MG63 (cell line): ENCODE measurements around the gene DARS1. TPM values are rescaled to one million over a fixed set of nuclear protein-coding genes. Genes with fewer than 3 reads are reported as not detected.
A peak's percentile ranks its signal among the peaks of the same experiment; 100 is the strongest.
"Not testable (repeated sequence)": the region's sequence is repeated elsewhere in the genome, so short reads cannot be mapped to it uniquely, and the experiment has no call there.

Experiments
- DNase-seq: peaks from one replicate; pipeline ENCODE4 v3.0.0-alpha.2; 2020
- H3K27me3 ChIP-seq: fragments of 250-450 bp; sonication (Bioruptor Pico); 2 replicates; pipeline ENCODE4 v1.5.1; 2020; ENCODE audit warnings: mild to moderate bottlenecking, moderate library complexity
- H3K36me3 ChIP-seq: fragments of 250-450 bp; sonication (Bioruptor Pico); 2 replicates; pipeline ENCODE4 v1.5.1; 2020; ENCODE audit warnings: mild to moderate bottlenecking, moderate library complexity
- H3K4me3 ChIP-seq: fragments of 250-450 bp; sonication (Bioruptor Pico); 2 replicates; pipeline ENCODE4 v1.5.1; 2020; ENCODE audit warnings: mild to moderate bottlenecking, moderate library complexity
- H3K9me3 ChIP-seq: fragments of 250-450 bp; sonication (Bioruptor Pico); 2 replicates; pipeline ENCODE4 v1.5.1; 2020; ENCODE audit warnings: mild to moderate bottlenecking, moderate library complexity
- total RNA-seq: library from RNA; depleted of rRNA; stranded (reverse); fragments of >200 nt; shearing (Covaris generic); gene quantifications from 2 replicates; pipeline ENCODE4 v1.2.3, GENCODE V29; 2014; ENCODE audit warnings: low replicate concordance

The DARS1 gene
- total RNA-seq, 1 experiment from 2014 or later: 107 TPM

DNA sequence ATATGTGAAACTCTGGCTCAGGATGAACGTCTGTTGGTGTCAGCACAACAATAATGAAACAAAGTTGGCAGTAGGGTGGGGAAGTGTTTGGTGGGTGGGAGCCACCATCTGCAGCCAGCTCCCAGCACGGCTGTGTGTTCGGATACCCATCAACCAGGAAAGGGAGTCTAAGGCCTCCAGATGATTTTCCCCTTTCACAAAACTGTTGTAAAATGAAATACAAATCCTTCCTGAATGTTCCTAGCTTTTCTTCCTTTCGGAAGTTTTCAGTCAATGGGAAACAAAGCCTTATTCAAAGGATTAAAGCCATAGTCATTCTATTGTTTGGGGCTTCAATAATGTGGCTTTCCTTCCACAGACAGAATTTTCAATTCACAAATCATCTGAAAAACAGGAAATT lies 14.5 kb upstream of the DARS1 start:
- H3K27me3 ChIP-seq: no peaks in the 10 kb centered on the region
- no peaks in the 10 kb centered on the region for H3K36me3 ChIP-seq
- no peak for DNase-seq
- H3K9me3 ChIP-seq: no peaks in the 10 kb centered on the region
- H3K4me3 ChIP-seq: no peak overlapping the region

- Histone ChIP-seq H3K36me3 (no peaks in the 10 kb centered on the region), H3K27me3 (no peaks in the 10 kb centered on the region), H3K9me3 (no peaks in the 10 kb centered on the region), H3K4me3 (no peak overlapping the region)
- no peak for DNase-seq
Measured at GRCh38 chr2:135998879-135999278, 13.5 kb upstream of the DARS1 start.

DNA sequence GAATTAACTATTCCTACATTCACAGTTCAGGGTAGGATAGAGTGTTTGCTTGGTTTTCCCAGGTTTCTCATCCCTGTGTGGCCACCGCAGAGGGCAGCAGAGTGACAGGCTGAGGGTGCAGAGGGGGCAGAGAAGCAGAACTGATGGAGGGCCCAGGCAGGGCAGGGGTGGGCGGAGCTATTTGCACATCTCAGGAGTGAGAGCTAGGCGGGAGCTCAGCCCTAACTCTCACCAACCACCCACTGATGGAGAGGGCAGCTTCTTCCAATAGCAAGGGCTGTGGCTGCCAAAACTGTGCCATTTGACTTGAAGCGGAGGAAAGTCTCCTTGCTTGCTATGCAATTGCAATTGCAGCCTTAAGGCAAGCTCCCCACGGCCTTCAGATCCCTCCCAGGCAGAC lies 12.0 kb upstream of the DARS1 start:
- no peak for DNase-seq
- no peaks in the 10 kb centered on the region for H3K36me3 ChIP-seq
- H3K27me3 ChIP-seq: no peaks in the 10 kb centered on the region
- H3K4me3 ChIP-seq: no peak overlapping the region
- no peaks in the 10 kb centered on the region for H3K9me3 ChIP-seq

- Histone ChIP-seq H3K27me3 (no peaks in the 10 kb centered on the region), H3K4me3 (no peak overlapping the region), H3K9me3 (no peaks in the 10 kb centered on the region), H3K36me3 (no peaks in the 10 kb centered on the region)
- DNase-seq: no peak
Measured at GRCh38 chr2:135996304-135996703, 10.9 kb upstream of the DARS1 start.

- Histone ChIP-seq H3K9me3 (no peaks in the 10 kb centered on the region), H3K27me3 (no peaks in the 10 kb centered on the region), H3K4me3 (no peak overlapping the region), H3K36me3 (no peaks in the 10 kb centered on the region)
- DNase-seq: no peak
Measured at GRCh38 chr2:135994281-135994680, 8.9 kb upstream of the DARS1 start.

GRCh38 chr2:135993421-135993820 lies 8.0 kb upstream of the DARS1 start:
- DNase-seq: no peak

DNA sequence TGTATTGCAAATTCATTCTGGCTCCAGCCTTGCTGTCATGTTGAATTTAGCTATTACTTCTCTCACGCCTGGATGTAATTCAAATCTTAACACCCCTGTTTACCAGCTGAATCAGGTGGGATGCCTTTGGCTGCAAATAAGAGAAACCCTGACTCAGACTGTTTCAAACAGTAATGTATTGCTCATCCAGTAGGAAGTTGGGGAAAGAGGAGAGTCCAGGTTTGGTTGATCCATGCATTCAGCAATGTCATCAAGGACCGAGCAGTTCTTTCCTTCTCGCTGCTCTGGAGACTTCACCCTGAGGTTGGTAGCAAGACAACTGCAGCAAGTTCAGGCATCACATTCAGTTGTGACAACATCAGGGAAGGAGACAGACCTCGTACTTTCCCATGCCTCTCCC lies 6.4 kb upstream of the DARS1 start:
- Histone ChIP-seq H3K4me3 (no peak overlapping the region), H3K36me3 (no peaks in the 10 kb centered on the region), H3K27me3 (no peaks in the 10 kb centered on the region), H3K9me3 (no peaks in the 10 kb centered on the region)
- no peak for DNase-seq

More at GRCh38 chr2:135993421-135993820, 8.0 kb upstream of the DARS1 start:
- Histone ChIP-seq H3K27me3 (no peaks in the 10 kb centered on the region), H3K9me3 (no peaks in the 10 kb centered on the region), H3K36me3 (no peaks in the 10 kb centered on the region), H3K4me3 (no peak overlapping the region)

- DNase-seq: no peak
- no peak overlapping the region for H3K4me3 ChIP-seq
- peaks cover 12% of the 10 kb centered on the region for H3K36me3 ChIP-seq
- no peaks in the 10 kb centered on the region for H3K27me3 ChIP-seq
- H3K9me3 ChIP-seq: no peaks in the 10 kb centered on the region
Measured at GRCh38 chr2:135987441-135987840, 2.0 kb upstream of the DARS1 start.

DNA sequence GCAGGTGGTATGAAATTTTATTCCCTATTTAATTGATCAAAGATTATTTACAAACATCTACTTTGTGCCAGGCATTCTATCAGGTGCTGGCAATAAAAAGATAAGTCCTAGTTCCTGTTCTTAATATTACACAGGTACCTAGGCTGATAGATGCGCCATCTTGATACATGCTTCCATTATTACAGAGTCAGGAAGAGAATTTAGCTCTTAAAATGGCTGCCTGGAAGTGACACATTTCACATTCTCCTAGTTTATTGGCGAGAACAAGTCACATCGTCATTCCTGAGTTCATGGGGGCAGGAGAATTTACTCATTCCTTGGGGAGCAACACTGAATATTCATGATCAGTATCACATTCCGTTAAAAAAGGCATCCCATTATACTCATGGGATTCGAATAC lies 1.1 kb upstream of the DARS1 start:
- Histone ChIP-seq H3K4me3 (no peak overlapping the region), H3K36me3 (peaks cover 20% of the 10 kb centered on the region), H3K27me3 (no peaks in the 10 kb centered on the region), H3K9me3 (no peaks in the 10 kb centered on the region)
- DNase-seq: no peak

GRCh38 chr2:135985826-135986393 lies 484 bp upstream of the DARS1 start:
- H3K9me3 ChIP-seq: no peaks in the 10 kb centered on the region
- no peak for DNase-seq
- peaks cover 24% of the 10 kb centered on the region for H3K36me3 ChIP-seq
- peak overlapping the region; percentile 96 for H3K4me3 ChIP-seq
- H3K27me3 ChIP-seq: no peaks in the 10 kb centered on the region

- Histone ChIP-seq H3K27me3 (no peaks in the 10 kb centered on the region), H3K36me3 (peaks cover 33% of the 10 kb centered on the region), H3K9me3 (no peaks in the 10 kb centered on the region), H3K4me3 (peak overlapping the region; percentile 96)
- DNase-seq: no peak
Measured at GRCh38 chr2:135984199-135985017, 1.0 kb downstream of the DARS1 start.

DNA sequence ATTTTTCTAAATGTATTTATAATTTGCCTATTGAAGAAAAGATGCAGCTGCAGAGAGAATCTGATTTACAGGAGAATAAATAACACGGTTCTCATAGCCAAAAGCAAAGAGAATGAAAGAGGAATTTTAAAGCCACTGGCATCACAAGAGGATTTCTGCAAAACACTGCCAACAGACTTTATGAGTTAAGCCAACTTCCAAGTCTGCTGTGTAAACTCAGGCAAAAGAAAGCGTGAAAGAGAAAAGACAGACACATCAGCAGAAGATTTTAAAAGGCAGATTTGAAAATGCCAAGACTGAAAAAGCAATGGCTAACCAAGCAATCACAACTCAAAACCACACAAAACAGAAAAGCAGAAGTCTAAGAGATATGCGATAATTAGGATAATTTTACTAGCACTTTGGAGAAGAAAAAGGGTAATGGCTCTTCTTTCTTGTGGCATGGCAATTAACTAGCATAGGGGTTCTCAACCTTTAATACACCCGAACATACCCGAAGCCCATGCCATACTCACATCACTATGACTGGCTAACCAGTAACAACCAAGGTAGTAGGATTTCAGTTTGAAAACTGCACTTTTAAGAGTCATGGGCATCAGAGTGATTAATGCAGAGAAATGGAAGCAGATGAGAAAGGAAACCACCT lies 4.9 kb downstream of the DARS1 start:
- no peaks in the 10 kb centered on the region for H3K9me3 ChIP-seq
- no peak for DNase-seq
- no peak overlapping the region for H3K4me3 ChIP-seq
- H3K36me3 ChIP-seq: peaks cover 61% of the 10 kb centered on the region
- no peaks in the 10 kb centered on the region for H3K27me3 ChIP-seq

- Histone ChIP-seq H3K36me3 (peaks cover 62% of the 10 kb centered on the region), H3K9me3 (peaks cover 2% of the 10 kb centered on the region), H3K27me3 (no peaks in the 10 kb centered on the region), H3K4me3 (no peak overlapping the region)
- no peak for DNase-seq
Measured at GRCh38 chr2:135975702-135976101, 9.7 kb downstream of the DARS1 start.

- DNase-seq: no peak
- Histone ChIP-seq H3K27me3 (no peaks in the 10 kb centered on the region), H3K36me3 (peaks cover 56% of the 10 kb centered on the region), H3K9me3 (peaks cover 2% of the 10 kb centered on the region), H3K4me3 (no peak overlapping the region)
Measured at GRCh38 chr2:135974036-135974435, 11.4 kb downstream of the DARS1 start.

GRCh38 chr2:135969655-135970387 lies 15.6 kb downstream of the DARS1 start:
- no peaks in the 10 kb centered on the region for H3K27me3 ChIP-seq
- DNase-seq: no peak
- H3K9me3 ChIP-seq: peaks cover 2% of the 10 kb centered on the region
- no peak overlapping the region for H3K4me3 ChIP-seq
- peaks cover 40% of the 10 kb centered on the region for H3K36me3 ChIP-seq

- no peak overlapping the region for H3K4me3 ChIP-seq
- DNase-seq: no peak
- H3K36me3 ChIP-seq: peaks cover 21% of the 10 kb centered on the region
- H3K9me3 ChIP-seq: no peaks in the 10 kb centered on the region; the same call in 1 of the 2 replicates
- H3K27me3 ChIP-seq: no peaks in the 10 kb centered on the region
Measured at GRCh38 chr2:135965756-135966155, 19.7 kb downstream of the DARS1 start.

- peaks cover 28% of the 10 kb centered on the region for H3K36me3 ChIP-seq
- not testable (repeated sequence) for H3K27me3 ChIP-seq, H3K9me3 ChIP-seq, DNase-seq, H3K4me3 ChIP-seq
Measured at GRCh38 chr2:135964404-135964803, 21.0 kb downstream of the DARS1 start.
